Tibial nerve (tissue), 4 donors: ENCODE results near the gene VSTM2L. TPM values are rescaled to one million over a fixed set of nuclear protein-coding genes. Genes with fewer than 3 reads are reported as not detected.

Experiments used
- DNase-seq, 2 donors: peaks; one replicate each; pipeline ENCODE4 v3.0.0-alpha.2; 2019; ENCODE audit warnings: low spot score in 2 of 2
- H3K27ac ChIP-seq, 4 donors: fragments of 200-600 bp; sonication (generic) in 3 of 4; one replicate each; pipeline ENCODE4 v1.5.1; 2017 to 2019; ENCODE audit warnings: mild to moderate bottlenecking in 1 of 4
- H3K27me3 ChIP-seq, 2 donors: fragments of 200-600 bp; sonication (generic) in 1 of 2; one replicate each; pipeline versions ENCODE4 v1.5.1 to v1.6.0; 2017 to 2019
- H3K36me3 ChIP-seq, 3 donors: fragments of 200-600 bp; sonication (generic); one replicate each; pipeline ENCODE4 v1.5.1; 2018 to 2019
- H3K4me1 ChIP-seq, 4 donors: fragments of 200-600 bp; sonication (generic) in 3 of 4; one replicate each; pipeline ENCODE4 v1.5.1; 2017 to 2019
- H3K4me3 ChIP-seq, 4 donors: fragments of 200-600 bp; sonication (generic) in 3 of 4; one replicate each; pipeline ENCODE4 v1.5.1; 2017 to 2019; ENCODE audit warnings: mild to moderate bottlenecking in 1 of 4, moderate library complexity in 1 of 4
- H3K9me3 ChIP-seq, 4 donors: fragments of 200-600 bp; sonication (generic) in 3 of 4; one replicate each; pipeline ENCODE4 v1.5.1; 2017 to 2019
- CTCF ChIP-seq, 5 experiments: fragments of 200-600 bp in 3 of 5; fragments of 450-650 bp in 2 of 5; sonication (generic) in 3 of 5; IDR thresholded peaks; one replicate each; pipeline ENCODE4 v1.5.1; 2016 to 2019; ENCODE audit warnings: antibody characterized with exemption in 5 of 5, mild to moderate bottlenecking in 3 of 5, moderate library complexity in 2 of 5
- EP300 ChIP-seq, 2 donors: sonication (generic); formaldehyde crosslinking; IDR thresholded peaks; one replicate each; pipeline ENCODE4 v1.6.1; 2017; ENCODE audit warnings: antibody characterized with exemption in 2 of 2, mild to moderate bottlenecking in 1 of 2
- POLR2A ChIP-seq, 2 donors: fragments of 450-650 bp; IDR thresholded peaks; one replicate each; pipeline ENCODE4 v1.6.1; 2017; ENCODE audit warnings: antibody characterized with exemption in 2 of 2, mild to moderate bottlenecking in 2 of 2, moderate library complexity in 2 of 2
- WGBS, 2 donors: methylation state at CpG; one replicate each; pipeline ENCODE4 v1.1.5; 2018; 5-methylcytosine and 5-hydroxymethylcytosine counted together
- total RNA-seq, 4 donors: library from RNA; depleted of rRNA; stranded (reverse); fragments of >200 nt; gene quantifications; one replicate each; pipeline ENCODE4 v1.1.0, GENCODE V29; 2016

The VSTM2L gene
- total RNA-seq, 4 donors from 2014 or later: 0.44 TPM; not detected in 3

GRCh38 chr20:37868851-37869333, 34.0 kb upstream of the VSTM2L start:
- Histone ChIP-seq H3K4me1 (no peaks in the 10 kb centered on the region), H3K9me3 (no peaks in the 10 kb centered on the region), H3K27ac (no peak overlapping the region), H3K36me3 (peaks cover 0 to 98% (median 0%) of the 10 kb centered on the region in 3 donors), H3K27me3 (no peaks in the 10 kb centered on the region), H3K4me3 (no peak overlapping the region)
- 62 to 64% methylated on average over 3 of the region's 3 CpGs for WGBS, 2 donors
- TF ChIP-seq CTCF (IDR thresholded peaks at IDR 0.05): no peak
- TF ChIP-seq EP300 (IDR thresholded peaks at IDR 0.05): no peak
- no peak for TF ChIP-seq POLR2A (IDR thresholded peaks at IDR 0.05)
- DNase-seq: no peak

- H3K4me1 ChIP-seq: no peaks in the 10 kb centered on the region
- no peak for TF ChIP-seq CTCF (IDR thresholded peaks at IDR 0.05)
- no peak for TF ChIP-seq EP300 (IDR thresholded peaks at IDR 0.05)
- no peak for TF ChIP-seq POLR2A (IDR thresholded peaks at IDR 0.05)
- DNase-seq: no peak
- H3K4me3 ChIP-seq: no peak overlapping the region
- H3K27ac ChIP-seq: no peak overlapping the region
- 67 to 69% methylated on average over 6 of the region's 6 CpGs for WGBS, 2 donors
- no peaks in the 10 kb centered on the region for H3K9me3 ChIP-seq
- no peaks in the 10 kb centered on the region for H3K27me3 ChIP-seq
- H3K36me3 ChIP-seq: peaks cover 0 to 99% (median 0%) of the 10 kb centered on the region in 3 donors
These were observed 33.5 kb upstream of the VSTM2L start for GRCh38 chr20:37869334-37869861.

- H3K27ac ChIP-seq: no peak overlapping the region
- no peak for TF ChIP-seq CTCF (IDR thresholded peaks at IDR 0.05)
- no peak for TF ChIP-seq EP300 (IDR thresholded peaks at IDR 0.05)
- TF ChIP-seq POLR2A (IDR thresholded peaks at IDR 0.05): no peak
- H3K36me3 ChIP-seq: peaks cover 0 to 99% (median 0%) of the 10 kb centered on the region in 3 donors
- H3K27me3 ChIP-seq: no peaks in the 10 kb centered on the region
- WGBS, 2 donors: 86 to 95% methylated on average over 11 of the region's 11 CpGs
- no peak overlapping the region for H3K4me3 ChIP-seq
- no peak for DNase-seq
- H3K4me1 ChIP-seq: no peaks in the 10 kb centered on the region
- no peaks in the 10 kb centered on the region for H3K9me3 ChIP-seq
These were observed 32.6 kb upstream of the VSTM2L start for GRCh38 chr20:37870294-37870693.

- H3K27me3 ChIP-seq: no peaks in the 10 kb centered on the region
- no peak overlapping the region for H3K4me3 ChIP-seq
- no peaks in the 10 kb centered on the region for H3K4me1 ChIP-seq
- WGBS, 2 donors: 93 to 96% methylated on average over 13 of the region's 13 CpGs
- H3K27ac ChIP-seq: no peak overlapping the region
- H3K36me3 ChIP-seq: peaks cover 0 to 90% (median 0%) of the 10 kb centered on the region in 3 donors
- no peaks in the 10 kb centered on the region for H3K9me3 ChIP-seq
- no peak for DNase-seq
- TF ChIP-seq CTCF (IDR thresholded peaks at IDR 0.05) (no peak), POLR2A (IDR thresholded peaks at IDR 0.05) (no peak), EP300 (IDR thresholded peaks at IDR 0.05) (no peak)
These were observed 31.2 kb upstream of the VSTM2L start for GRCh38 chr20:37871751-37872150.

- Histone ChIP-seq H3K27me3 (no peaks in the 10 kb centered on the region), H3K36me3 (peaks cover 0 to 87% (median 0%) of the 10 kb centered on the region in 3 donors), H3K4me1 (no peaks in the 10 kb centered on the region), H3K27ac (no peak overlapping the region), H3K9me3 (no peaks in the 10 kb centered on the region), H3K4me3 (no peak overlapping the region)
- DNase-seq: no peak
- WGBS, 2 donors: 82 to 95% methylated on average over 9 of the region's 9 CpGs
- TF ChIP-seq CTCF (IDR thresholded peaks at IDR 0.05): no peak
These were observed 30.8 kb upstream of the VSTM2L start for GRCh38 chr20:37872161-37872560.
